HG02763 (cell line): ENCODE measurements around the gene ATF7IP.

ENCODE experiments used
- ATAC-seq: cut with Tn5 transposase; IDR thresholded peaks from one replicate; pipeline ENCODE4 v1.9.1; 2021; ENCODE audit warnings: mild to moderate bottlenecking, moderate library complexity; ENCODE audit not compliant: unreplicated experiment

ATF7IP gene

DNA sequence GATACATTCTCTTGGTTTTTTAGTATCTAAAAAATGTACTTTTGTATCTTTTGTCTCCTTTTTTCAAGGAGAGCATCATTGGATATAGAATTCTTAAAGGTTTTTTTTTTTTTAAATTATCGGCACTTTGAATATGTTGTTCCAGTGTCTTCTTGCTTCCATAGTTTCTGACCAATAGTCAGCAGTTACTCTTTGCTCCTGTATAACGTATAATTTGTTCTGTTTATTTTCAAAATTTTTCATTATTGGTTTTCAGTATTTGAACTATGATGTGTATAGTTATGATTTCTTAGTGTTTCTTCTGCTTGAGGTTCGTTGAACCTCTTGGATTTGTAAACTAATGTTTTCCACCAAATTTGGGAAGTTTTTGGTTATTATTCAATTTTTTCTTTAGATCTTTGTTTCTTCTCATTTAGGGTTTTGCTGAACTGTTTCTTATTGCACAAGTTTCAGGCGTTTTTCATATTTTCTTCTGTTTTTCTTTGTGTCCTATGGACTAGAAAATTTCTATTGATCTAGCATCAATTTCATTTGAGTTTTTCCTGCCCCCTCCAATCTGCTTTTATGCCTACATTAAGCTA, 108.3 kb downstream of the ATF7IP start:
- no peak for ATAC-seq

DNA sequence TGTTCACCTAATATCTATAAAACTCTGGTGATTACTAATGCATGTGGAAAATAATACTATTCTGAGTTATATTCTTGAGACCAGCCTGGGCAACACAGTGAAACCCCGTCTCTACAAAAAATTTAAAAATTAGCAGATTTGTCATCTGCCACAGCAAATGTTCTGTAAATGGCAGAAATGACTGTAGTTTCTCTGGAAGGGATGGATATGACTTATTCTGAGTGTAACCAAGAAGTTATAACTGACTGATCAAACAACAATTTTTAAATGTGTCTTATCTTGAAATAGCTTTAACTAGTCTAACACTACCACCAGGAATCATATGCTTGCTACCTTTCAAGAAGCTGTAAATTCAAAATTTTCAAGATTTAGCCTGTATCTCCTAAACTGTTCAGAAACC, 113.5 kb downstream of the ATF7IP start:
- no peak for ATAC-seq

DNA sequence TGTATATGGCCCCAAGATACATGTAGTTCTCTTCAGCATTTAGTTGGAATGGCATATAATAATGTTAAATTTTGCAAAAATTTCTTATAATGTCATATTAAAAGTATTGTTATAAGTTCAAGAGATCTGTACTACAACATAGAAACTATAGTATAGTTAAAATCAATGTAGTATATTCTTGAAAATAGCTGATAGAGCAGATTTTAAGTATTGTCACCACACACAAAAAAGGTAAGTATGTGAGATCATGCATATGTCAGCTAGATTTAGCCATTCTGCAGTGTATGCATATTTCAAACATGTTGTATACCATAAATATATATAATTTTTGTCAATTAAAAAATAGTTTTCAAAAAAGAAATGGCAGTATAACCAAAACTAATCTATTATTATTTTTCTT, 115.7 kb downstream of the ATF7IP start:
- no peak for ATAC-seq

- ATAC-seq, result no peak
These were observed 116.9 kb downstream of the ATF7IP start for GRCh38 chr12:14482361-14482760.

DNA sequence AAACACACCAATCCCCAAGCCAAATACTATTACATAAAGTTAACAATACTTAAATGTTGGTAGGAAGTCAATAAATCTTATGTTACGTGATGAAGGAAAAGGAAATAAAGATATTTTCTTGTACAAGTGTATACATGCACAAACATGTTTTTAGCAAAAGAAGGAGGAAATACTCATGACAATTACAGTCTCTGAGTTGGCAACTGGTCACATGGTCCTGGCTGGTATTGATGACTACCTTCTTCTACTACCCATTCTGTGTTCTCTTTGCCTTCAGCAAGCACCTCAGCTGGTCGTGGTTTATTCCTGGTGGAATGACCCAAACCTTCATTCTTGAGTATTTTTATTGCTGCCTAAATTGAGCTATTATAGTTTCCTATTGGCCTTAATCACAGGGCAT, 117.4 kb downstream of the ATF7IP start:
- ATAC-seq, result no peak

DNA sequence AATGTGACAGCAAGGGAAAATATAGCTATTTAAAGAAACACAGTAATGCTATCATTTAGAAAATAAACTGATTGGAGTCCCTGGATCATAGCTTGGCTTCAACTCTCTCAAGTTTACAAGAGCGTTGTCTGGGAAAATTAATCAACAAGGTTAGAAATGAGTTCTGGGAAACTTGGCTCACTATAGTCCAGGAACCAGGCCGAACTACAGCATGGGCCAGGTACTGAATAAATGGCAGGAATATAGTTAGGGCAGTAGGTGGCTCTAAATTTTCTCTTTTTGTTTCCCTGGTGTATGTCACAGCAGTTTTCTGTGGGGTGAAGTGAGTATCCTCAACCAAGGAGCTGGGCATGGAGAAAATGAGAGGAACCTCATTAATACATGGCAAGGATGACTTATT, 129.8 kb downstream of the ATF7IP start:
- no peak for ATAC-seq

- ATAC-seq, result no peak
These were observed 140.4 kb downstream of the ATF7IP start for GRCh38 chr12:14505626-14506596.

GRCh38 chr12:14510574-14510973, 145.1 kb downstream of the ATF7IP start:
- no peak for ATAC-seq

GRCh38 chr12:14514154-14514842, 148.8 kb downstream of the ATF7IP start:
- ATAC-seq, result no peak

- ATAC-seq, result no peak
These were observed 149.5 kb downstream of the ATF7IP start for GRCh38 chr12:14514946-14515345.

DNA sequence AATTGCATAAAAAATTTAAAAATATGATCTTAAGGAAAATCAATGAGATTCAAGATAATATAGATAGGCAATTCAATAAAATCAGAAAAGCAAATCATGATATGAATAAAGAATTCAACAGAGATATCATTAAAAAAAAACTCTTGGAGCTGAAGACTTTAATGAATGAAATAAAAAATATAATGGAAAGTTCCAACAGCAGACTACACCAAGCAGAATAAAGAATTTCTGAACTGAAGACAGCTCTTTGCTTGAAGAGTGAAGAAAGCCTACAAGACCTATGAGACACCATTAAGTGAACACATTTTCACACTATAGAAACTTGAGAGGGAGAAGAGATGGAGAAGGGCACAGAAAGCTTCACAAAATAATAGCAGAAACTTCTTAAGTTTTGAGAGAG, 156.3 kb downstream of the ATF7IP start:
- ATAC-seq, result no peak

- no peak for ATAC-seq
These were observed 160.5 kb downstream of the ATF7IP start for GRCh38 chr12:14525964-14526363.

GRCh38 chr12:14532152-14532551, 166.7 kb downstream of the ATF7IP start:
- no peak for ATAC-seq

- ATAC-seq, result no peak
These were observed 171.6 kb downstream of the ATF7IP start for GRCh38 chr12:14537088-14537487.

DNA sequence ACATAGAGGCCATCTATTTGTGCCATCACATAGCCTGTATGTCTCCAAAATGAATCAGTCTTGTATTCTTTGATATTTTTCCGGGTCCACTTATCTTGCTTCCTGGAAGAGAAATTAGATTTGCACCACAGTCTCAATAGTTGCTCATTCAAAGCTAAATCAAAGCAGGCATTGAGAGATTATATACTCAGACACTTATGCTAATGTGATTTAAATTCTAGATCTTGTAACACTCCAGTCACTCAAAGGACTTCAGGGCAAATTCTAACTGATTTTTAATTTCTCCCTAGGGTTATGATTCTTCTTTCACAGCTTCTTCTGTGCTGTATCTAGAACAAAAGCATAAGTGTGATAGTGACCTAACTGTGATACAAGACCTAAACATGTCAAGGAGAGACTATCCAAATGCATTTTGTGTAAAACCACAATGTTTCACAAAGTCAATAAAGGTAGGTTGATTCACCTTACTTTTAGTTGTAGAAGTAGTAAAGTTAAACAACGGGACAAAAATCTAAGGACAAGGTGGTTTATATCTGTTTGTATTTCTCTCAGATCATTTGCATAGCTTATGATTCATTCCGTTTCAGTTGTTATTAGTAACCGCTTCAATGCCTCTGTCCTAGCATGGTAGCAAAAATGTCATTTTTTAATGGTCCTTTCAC, 175.4 kb downstream of the ATF7IP start:
- ATAC-seq, result no peak

- no peak for ATAC-seq
These were observed 180.0 kb downstream of the ATF7IP start for GRCh38 chr12:14545144-14546124.

DNA sequence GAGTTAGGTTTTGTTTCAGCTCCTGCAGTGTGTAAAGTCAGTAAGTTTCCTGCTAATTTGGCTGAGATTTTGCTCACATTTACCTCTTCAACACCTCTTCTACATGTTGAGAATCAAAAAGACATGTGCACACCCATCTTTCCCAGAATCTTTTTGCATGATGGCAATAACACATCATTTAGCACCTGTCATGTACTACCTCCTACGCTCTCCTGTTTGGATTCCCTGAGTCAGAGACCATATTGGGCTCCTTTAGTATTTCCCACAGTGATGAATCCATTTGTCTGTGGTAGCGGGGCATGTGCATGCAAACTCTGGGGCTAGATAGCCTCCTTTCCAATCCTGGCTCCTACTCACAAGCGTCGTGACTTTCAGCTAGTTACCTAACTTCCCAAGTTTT, 182.1 kb downstream of the ATF7IP start:
- no peak for ATAC-seq

DNA sequence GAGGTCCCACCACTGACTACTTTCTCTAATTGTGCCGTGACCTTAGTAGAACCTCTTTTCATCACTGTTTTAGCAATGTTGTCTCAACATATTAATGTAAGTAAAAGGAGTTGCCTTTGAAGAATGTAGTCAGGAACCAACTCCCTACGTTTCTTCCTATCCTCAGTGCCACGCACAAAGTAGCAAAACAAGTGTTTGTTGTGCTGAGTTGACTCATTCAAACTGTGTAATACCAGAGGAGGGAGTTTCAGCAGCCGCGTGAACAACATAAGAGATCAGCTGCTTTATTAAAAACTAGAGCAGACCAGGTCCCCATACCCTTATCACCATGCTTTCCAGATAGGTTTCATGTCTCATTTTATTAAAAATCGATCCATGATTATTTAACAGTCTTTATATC, 183.1 kb downstream of the ATF7IP start:
- no peak for ATAC-seq
